HEK293T (cell line): ENCODE measurements around the gene CPNE4.

Source experiments
- CTCF ChIA-PET: fragments of 350-600 bp; formaldehyde crosslinking; extraction: SDS; loops from one replicate; lab custom pipeline; 2021; ENCODE audit warnings: antibody characterized with exemption, inconsistent platforms; lab: Yijun Ruan, JAX
- POLR2A ChIA-PET: fragments of 350-600 bp; formaldehyde crosslinking; extraction: SDS; loops from one replicate; lab custom pipeline; 2020; ENCODE audit warnings: antibody characterized with exemption, inconsistent platforms; lab: Yijun Ruan, JAX
- DNase-seq: peaks from one replicate; pipeline ENCODE4 v3.0.0; 2012; ENCODE audit warnings: mixed read lengths; ENCODE audit errors: extremely low spot score
- ARNT ChIP-seq: fragments of 450-650 bp; IDR thresholded peaks from 2 replicates; pipeline ENCODE4 v1.6.1; 2017; ENCODE audit warnings: mild to moderate bottlenecking
- BHLHE40 ChIP-seq: fragments of 450-650 bp; IDR thresholded peaks from 2 replicates; pipeline ENCODE4 v1.6.1; 2016; ENCODE audit warnings: mild to moderate bottlenecking, moderate library complexity, borderline replicate concordance
- CTBP1 ChIP-seq: fragments of 450-650 bp; IDR thresholded peaks from 2 replicates; pipeline ENCODE4 v1.6.1; 2016; ENCODE audit warnings: borderline replicate concordance
- ELF4 ChIP-seq: fragments of 450-650 bp; IDR thresholded peaks from 2 replicates; pipeline ENCODE4 v1.6.1; 2017; ENCODE audit warnings: antibody characterized with exemption
- FOXA1 ChIP-seq: fragments of 450-650 bp; IDR thresholded peaks from 2 replicates; pipeline ENCODE4 v1.6.1; 2016; ENCODE audit warnings: mild to moderate bottlenecking
- FOXK2 ChIP-seq: fragments of 450-650 bp; IDR thresholded peaks from 2 replicates; pipeline ENCODE4 v1.6.1; 2016; ENCODE audit warnings: mild to moderate bottlenecking
- FOXM1 ChIP-seq: fragments of 450-650 bp; IDR thresholded peaks from 2 replicates; pipeline ENCODE4 v1.6.1; 2017; ENCODE audit warnings: mild to moderate bottlenecking, borderline replicate concordance
- HDGF ChIP-seq: fragments of 450-650 bp; IDR thresholded peaks from 2 replicates; pipeline ENCODE4 v1.6.1; 2017; ENCODE audit warnings: antibody characterized with exemption, borderline replicate concordance
- L3MBTL2 ChIP-seq: fragments of 450-650 bp; conservative IDR thresholded peaks from 2 replicates; pipeline ENCODE4 v1.6.1; 2016; ENCODE audit warnings: mild to moderate bottlenecking
- LEF1 ChIP-seq: fragments of 450-650 bp; IDR thresholded peaks from 2 replicates; pipeline ENCODE4 v1.6.1; 2017; ENCODE audit warnings: mild to moderate bottlenecking, borderline replicate concordance
- NFRKB ChIP-seq: fragments of 450-650 bp; IDR thresholded peaks from 2 replicates; pipeline ENCODE4 v1.6.1; 2016; ENCODE audit warnings: mild to moderate bottlenecking, moderate library complexity
- PKNOX1 ChIP-seq: fragments of 450-650 bp; IDR thresholded peaks from 2 replicates; pipeline ENCODE4 v1.6.1; 2016
- SP1 ChIP-seq: fragments of 450-650 bp; IDR thresholded peaks from 2 replicates; pipeline ENCODE4 v1.6.1; 2017
- SUZ12 ChIP-seq: fragments of 450-650 bp; IDR thresholded peaks from 2 replicates; pipeline ENCODE4 v1.6.1; 2016; ENCODE audit warnings: mild to moderate bottlenecking
- TARDBP ChIP-seq: fragments of 450-650 bp; IDR thresholded peaks from 2 replicates; pipeline ENCODE4 v1.6.1; 2016
- ZNF384 ChIP-seq: fragments of 450-650 bp; IDR thresholded peaks from 2 replicates; pipeline ENCODE4 v1.6.1; 2016

Gene CPNE4

GRCh38 chr3:132038198-132038825 lies 3.5 kb upstream of the CPNE4 start:
- no peak for TF ChIP-seq L3MBTL2
- peak; percentile 58; the same call in 1 of the 2 replicates for TF ChIP-seq PKNOX1
- POLR2A ChIA-PET, result no interaction called here
- DNase-seq, result peak; percentile 20
- CTCF ChIA-PET, result interaction anchor here (0.7 to 2.0 kb wide), 7 partner anchors 11 to 1005 kb away, joined by 3 to 7 read pairs (median 3); no protein-coding TSS in a partner anchor

GRCh38 chr3:132037581-132037980 lies 2.8 kb upstream of the CPNE4 start:
- DNase-seq, result no peak
- POLR2A ChIA-PET, result no interaction called here
- CTCF ChIA-PET, result interaction anchor here (1.0 to 2.0 kb wide), 3 partner anchors 173 to 305 kb away, joined by 3 to 7 read pairs (median 5); no protein-coding TSS in a partner anchor
- TF ChIP-seq ARNT, result no peak
- no peak for TF ChIP-seq PKNOX1
- no peak for TF ChIP-seq NFRKB
- TF ChIP-seq L3MBTL2, result no peak
- no peak for TF ChIP-seq FOXK2
- TF ChIP-seq BHLHE40, result no peak
- no peak for TF ChIP-seq ELF4
- no peak for TF ChIP-seq ZNF384
- TF ChIP-seq FOXM1, result no peak
- TF ChIP-seq SP1, result no peak
- TF ChIP-seq FOXA1, result no peak
- no peak for TF ChIP-seq CTBP1
- no peak for TF ChIP-seq TARDBP
- no peak for TF ChIP-seq HDGF

- no peak for DNase-seq
- TF ChIP-seq SUZ12, result no peak
- no peak for TF ChIP-seq NFRKB
- TF ChIP-seq CTBP1, result no peak
- no peak for TF ChIP-seq BHLHE40
- TF ChIP-seq TARDBP, result no peak
- TF ChIP-seq FOXA1, result no peak
- no peak for TF ChIP-seq ELF4
- no peak for TF ChIP-seq ZNF384
- no peak for TF ChIP-seq LEF1
- TF ChIP-seq FOXK2, result no peak
- TF ChIP-seq ARNT, result no peak
- no peak for TF ChIP-seq FOXM1
- no peak for TF ChIP-seq PKNOX1
- no peak for TF ChIP-seq SP1
- no peak for TF ChIP-seq HDGF
- TF ChIP-seq L3MBTL2, result no peak
- POLR2A ChIA-PET, result no interaction called here
- CTCF ChIA-PET, result no interaction called here
Observed at GRCh38 chr3:132037056-132037455, 2.2 kb upstream of the CPNE4 start.

- TF ChIP-seq LEF1, result no peak
- no peak for TF ChIP-seq FOXM1
- TF ChIP-seq ZNF384, result no peak
- no peak for TF ChIP-seq HDGF
- no peak for TF ChIP-seq TARDBP
- TF ChIP-seq SP1, result no peak
- no peak for TF ChIP-seq CTBP1
- TF ChIP-seq ARNT, result no peak
- no peak for TF ChIP-seq BHLHE40
- POLR2A ChIA-PET, result interaction anchor here (1.5 kb wide), 1 partner anchor 25 kb away, joined by 4 read pairs; no protein-coding TSS in a partner anchor
- no peak for DNase-seq
- CTCF ChIA-PET, result interaction anchor here (0.6 to 1.2 kb wide), 8 partner anchors 9 to 1367 kb away, joined by 3 to 4 read pairs (median 3); no protein-coding TSS in a partner anchor
Observed at GRCh38 chr3:132034097-132034485, 723 bp downstream of the CPNE4 start.

GRCh38 chr3:132033471-132033870 lies 1.3 kb downstream of the CPNE4 start:
- CTCF ChIA-PET, result no interaction called here
- POLR2A ChIA-PET, result no interaction called here

More at GRCh38 chr3:132033471-132033870, 1.3 kb downstream of the CPNE4 start:
- no peak for TF ChIP-seq NFRKB
- TF ChIP-seq FOXA1, result no peak
- TF ChIP-seq FOXK2, result no peak
- no peak for TF ChIP-seq ELF4
- TF ChIP-seq HDGF, result no peak
- TF ChIP-seq FOXM1, result no peak
- TF ChIP-seq SUZ12, result no peak
- TF ChIP-seq ZNF384, result no peak
- TF ChIP-seq TARDBP, result no peak
- no peak for TF ChIP-seq LEF1
- TF ChIP-seq PKNOX1, result no peak
- no peak for TF ChIP-seq ARNT
- no peak for TF ChIP-seq L3MBTL2
- no peak for TF ChIP-seq SP1
- no peak for TF ChIP-seq CTBP1
- no peak for TF ChIP-seq BHLHE40
- DNase-seq, result no peak
